H1 (cell line): Measurements from ENCODE around the gene CANT1. TPM values are rescaled to one million over a fixed set of nuclear protein-coding genes. Genes with fewer than 3 reads are reported as not detected.

Experiments
- CTCF ChIA-PET: fragments of 300-600 bp; sonication (Branson Sonifier 250); formaldehyde crosslinking; loops from one replicate; lab custom pipeline; 2021; ENCODE audit not compliant: partially characterized antibody; lab: Charles Lee
- POLR2A ChIA-PET: fragments of 300-600 bp; sonication (Branson Sonifier 250); formaldehyde crosslinking; loops from one replicate; lab custom pipeline; 2021; ENCODE audit warnings: inconsistent platforms; ENCODE audit not compliant: partially characterized antibody; lab: Charles Lee
- DNase-seq, 2 experiments: peaks; one replicate each; pipeline versions ENCODE4 v3.0.0 to v3.0.0-alpha.2; 2010 to 2022; ENCODE audit warnings: low spot score in 2 of 2, low read depth in 1 of 2, mixed read lengths in 1 of 2
- FAIRE-seq: peaks from 2 replicates; lab custom pipeline; 2011; peaks lifted over from hg19 to GRCh38; lab: Jason Lieb, UNC
- H2AFZ ChIP-seq: 2 replicates; pipeline ENCODE4 v1.8.1; 2012; ENCODE audit warnings: low read length, inconsistent platforms
- H2AK5ac ChIP-seq: 2 replicates; pipeline ENCODE4 v1.6.1; 2013; ENCODE audit warnings: low read depth, low read length
- H2BK120ac ChIP-seq: replicated peaks from 2 replicates; pipeline ENCODE3; 2013; ENCODE audit warnings: low read depth, low read length, inconsistent platforms
- H2BK12ac ChIP-seq: 2 replicates; pipeline ENCODE4 v1.6.1; 2013; ENCODE audit warnings: low read depth, low read length
- H2BK15ac ChIP-seq: 2 replicates; pipeline ENCODE4 v1.6.1; 2013; ENCODE audit warnings: low read length
- H2BK20ac ChIP-seq: 2 replicates; pipeline ENCODE4 v1.6.1; 2013; ENCODE audit warnings: low read length
- H2BK5ac ChIP-seq: 2 replicates; pipeline ENCODE4 v1.6.1; 2013; ENCODE audit warnings: low read depth, low read length
- H3K14ac ChIP-seq: 2 replicates; pipeline ENCODE4 v1.6.1; 2013; ENCODE audit warnings: inconsistent platforms; ENCODE audit not compliant: insufficient read length
- H3K18ac ChIP-seq: 2 replicates; pipeline ENCODE4 v1.6.1; 2013; ENCODE audit warnings: low read length; ENCODE audit errors: extremely low read depth
- H3K23ac ChIP-seq: 2 replicates; pipeline ENCODE4 v1.6.1; 2013; ENCODE audit warnings: inconsistent platforms; ENCODE audit not compliant: insufficient read length
- H3K23me2 ChIP-seq: 2 replicates; pipeline ENCODE4 v1.6.1; 2013; ENCODE audit warnings: low read depth, low read length
- H3K27ac ChIP-seq: 2 replicates; pipeline ENCODE4 v1.6.1; 2011; ENCODE audit warnings: low read depth, low read length, inconsistent platforms
- H3K27me3 ChIP-seq, 4 experiments: replicated peaks in 1 of 4; 1 replicate in 1 of 4; 2 replicates in 3 of 4; pipeline versions ENCODE4 v1.6.1 to v1.8.1; 2011 to 2013; ENCODE audit warnings: low read length in 3 of 4, mild to moderate bottlenecking in 3 of 4, inconsistent platforms in 2 of 4, mixed read lengths in 2 of 4, moderate library complexity in 1 of 4; ENCODE audit not compliant: control insufficient read depth in 3 of 4, insufficient read depth in 3 of 4; ENCODE audit errors: extremely low read depth in 1 of 4
- H3K36me3 ChIP-seq, 4 experiments: 2 replicates each; pipeline versions ENCODE4 v1.6.1 to v1.8.1; 2011 to 2013; ENCODE audit warnings: mild to moderate bottlenecking in 4 of 4, low read length in 3 of 4, moderate library complexity in 2 of 4, control low read depth in 1 of 4, inconsistent platforms in 1 of 4; ENCODE audit not compliant: insufficient read depth in 4 of 4, control insufficient read depth in 2 of 4
- H3K4ac ChIP-seq: replicated peaks from 2 replicates; pipeline ENCODE3; 2013; ENCODE audit warnings: low read length, low read depth, mixed read lengths, inconsistent platforms; ENCODE audit not compliant: insufficient read length
- H3K4me1 ChIP-seq, 4 experiments: replicated peaks in 1 of 4; 1 replicate in 1 of 4; 2 replicates in 3 of 4; pipeline versions ENCODE4 v1.6.1 to v1.8.1; 2011 to 2013; ENCODE audit warnings: low read length in 3 of 4, inconsistent platforms in 2 of 4, mixed read lengths in 1 of 4; ENCODE audit not compliant: insufficient read depth in 4 of 4, control insufficient read depth in 3 of 4
- H3K4me2 ChIP-seq, 2 experiments: 2 replicates each; pipeline versions ENCODE4 v1.6.1 to v1.8.1; 2011 to 2013; ENCODE audit warnings: low read depth in 2 of 2, low read length in 2 of 2, control low read depth in 1 of 2, inconsistent platforms in 1 of 2, mild to moderate bottlenecking in 1 of 2; ENCODE audit not compliant: insufficient read depth in 1 of 2
- H3K4me3 ChIP-seq, 4 experiments: fragments of 200-600, 300-600 bp in 1 of 4; sonication (generic), shearing (Covaris generic), sonication (Bioruptor Twin) in 1 of 4; 2 replicates each; pipeline versions ENCODE4 v1.5.1 to v1.8.1; 2011 to 2016; ENCODE audit warnings: low read length in 4 of 4, low read depth in 3 of 4, control low read depth in 2 of 4, inconsistent platforms in 2 of 4, mild to moderate bottlenecking in 2 of 4, mixed read lengths in 1 of 4, moderate library complexity in 1 of 4; ENCODE audit not compliant: insufficient read depth in 2 of 4; ENCODE audit errors: extremely low read depth in 1 of 4
- H3K56ac ChIP-seq: replicated peaks from 2 replicates; pipeline ENCODE3; 2013; ENCODE audit warnings: low read depth, mild to moderate bottlenecking, mixed read lengths, low read length, inconsistent platforms; ENCODE audit not compliant: insufficient read length
- H3K79me1 ChIP-seq: 2 replicates; pipeline ENCODE4 v1.6.1; 2013; ENCODE audit warnings: low read depth, low read length, control low read depth
- H3K79me2 ChIP-seq, 2 experiments: 2 replicates each; pipeline versions ENCODE4 v1.6.1 to v1.8.1; 2012 to 2013; ENCODE audit warnings: low read length in 2 of 2, mild to moderate bottlenecking in 2 of 2, inconsistent platforms in 1 of 2; ENCODE audit not compliant: insufficient read depth in 2 of 2, control insufficient read depth in 1 of 2
- H3K9ac ChIP-seq, 4 experiments: replicated peaks in 1 of 4; 1 replicate in 1 of 4; 2 replicates in 3 of 4; pipeline versions ENCODE4 v1.6.1 to v1.8.1; 2011 to 2013; ENCODE audit warnings: low read depth in 3 of 4, low read length in 3 of 4, control low read depth in 2 of 4, mild to moderate bottlenecking in 2 of 4, moderate library complexity in 2 of 4, inconsistent platforms in 1 of 4; ENCODE audit errors: extremely low read depth in 1 of 4
- H3K9me3 ChIP-seq, 2 experiments: 2 replicates each; pipeline versions ENCODE4 v1.6.1 to v1.8.1; 2012 to 2013; ENCODE audit warnings: mild to moderate bottlenecking in 2 of 2, moderate library complexity in 2 of 2, control low read depth in 1 of 2, inconsistent platforms in 1 of 2, low read depth in 1 of 2, low read length in 1 of 2, mixed read lengths in 1 of 2; ENCODE audit not compliant: insufficient read depth in 2 of 2
- H4K20me1 ChIP-seq, 2 experiments: replicated peaks in 1 of 2; 2 replicates each; pipeline versions ENCODE3 to v1.8.1; 2011 to 2013; ENCODE audit warnings: inconsistent platforms in 2 of 2, low read length in 2 of 2, mild to moderate bottlenecking in 1 of 2; ENCODE audit not compliant: insufficient read depth in 2 of 2, control insufficient read depth in 1 of 2
- H4K5ac ChIP-seq: 2 replicates; pipeline ENCODE4 v1.6.1; 2013; ENCODE audit warnings: low read length, low read depth, mixed read lengths, inconsistent platforms; ENCODE audit not compliant: insufficient read length
- H4K8ac ChIP-seq: 2 replicates; pipeline ENCODE4 v1.8.0; 2013; ENCODE audit warnings: mild to moderate bottlenecking, moderate library complexity, low read length, inconsistent platforms; ENCODE audit not compliant: insufficient read depth; ENCODE audit errors: extremely low read depth
- H4K91ac ChIP-seq: replicated peaks from 2 replicates; pipeline ENCODE3; 2013; ENCODE audit warnings: low read length, mixed read lengths, inconsistent platforms; ENCODE audit not compliant: insufficient read length
- TAF1 ChIP-seq: IDR thresholded peaks from 2 replicates; pipeline ENCODE4 v1.6.1; 2011; ENCODE audit warnings: mild to moderate bottlenecking, low read depth, low read length
- WGBS, 2 experiments: shearing (Covaris generic) in 1 of 2; methylation state at CpG; one replicate each; pipeline versions ENCODE4 v1.1.6 to v1.1.7; 2013 to 2015; ENCODE audit warnings: low lambda C conversion rate in 2 of 2, mixed read lengths in 2 of 2, inconsistent platforms in 1 of 2, low coverage in 1 of 2, missing lambda C conversion rate in 1 of 2; ENCODE audit not compliant: insufficient replicate concordance in 2 of 2, insufficient coverage in 1 of 2, insufficient read length in 1 of 2; ENCODE audit errors: extremely low coverage in 1 of 2, missing lambda C conversion rate in 1 of 2; 5-methylcytosine and 5-hydroxymethylcytosine counted together
- polyA plus RNA-seq, 7 experiments: library from polyadenylated mRNA; depleted of rRNA in 3 of 7; stranded (reverse) in 5 of 7; unstranded in 2 of 7; fragments of >200 nt in 5 of 7; fragments of 200-250 nt in 2 of 7; gene quantifications; 1 replicate in 5 of 7; 2 replicates in 1 of 7; 4 replicates in 1 of 7; pipeline versions ENCODE4 v1.2.1 to v1.2.3, GENCODE V29; 2011 to 2013; ENCODE audit warnings: missing spikeins in 2 of 7, mixed read lengths in 2 of 7
- total RNA-seq: library from RNA; stranded (reverse); fragmentation: NEBNext Ultra II Directional; extraction: Animal tissue kit (Norgen Biotek cat#: 25700); gene quantifications from 2 replicates; pipeline ENCODE4 v1.2.1, GENCODE V29; 2021

The CANT1 gene
- total and polyA plus RNA-seq, 2 of the 8 experiments (the other 6 are each of a cell fraction or from before 2014, with no cell fraction given): 23.0 to 32.6 TPM

- Histone ChIP-seq H2BK5ac (no peak overlapping the region), H2AFZ (no peak overlapping the region), H2AK5ac (no peak overlapping the region), H3K14ac (no peak overlapping the region), H2BK120ac (no peak overlapping the region), H3K23me2 (no peaks in the 10 kb centered on the region), H3K9me3 (peaks cover 0 to 8% of the 10 kb centered on the region in 2 experiments; a peak in 3 of 4 replicates), H3K4me2 (no peak overlapping the region), H3K36me3 (no peaks in the 10 kb centered on the region), H4K91ac (no peak overlapping the region), H4K8ac (no peak overlapping the region), H2BK15ac (no peak overlapping the region), H4K5ac (no peak overlapping the region), H3K4me3 (no peak overlapping the region), H3K79me2 (no peaks in the 10 kb centered on the region), H3K18ac (no peak overlapping the region), H3K9ac (no peak overlapping the region; a peak in 1 of 7 replicates), H3K4ac (no peak overlapping the region), H2BK20ac (no peak overlapping the region), H3K56ac (no peak overlapping the region), H3K79me1 (no peaks in the 10 kb centered on the region), H3K27ac (no peak overlapping the region), H4K20me1 (no peaks in the 10 kb centered on the region), H2BK12ac (no peak overlapping the region), H3K23ac (no peak overlapping the region), H3K4me1 (no peaks in the 10 kb centered on the region), H3K27me3 (no peaks in the 10 kb centered on the region; a peak in 4 of 7 replicates)
- 92% methylated on average over 5 of the region's 5 CpGs; no CpG with 5 or more reads in 1 of the 2 experiments for WGBS, 2 experiments
- no peak for DNase-seq
- no peak for FAIRE-seq
- POLR2A ChIA-PET: no interaction called here
- CTCF ChIA-PET: interaction anchor here (1.2 to 2.9 kb wide), 2 partner anchors 10 to 27 kb away, joined by 4 to 21 read pairs; no protein-coding TSS in a partner anchor
- TF ChIP-seq TAF1: no peak
Observed at GRCh38 chr17:79055197-79055596, 45.6 kb upstream of the CANT1 start.
